Panc1 (cell line): ENCODE measurements around the gene PLCL1. TPM values are rescaled to one million over a fixed set of nuclear protein-coding genes. Genes with fewer than 3 reads are reported as not detected.
"Not testable (repeated sequence)": the region's sequence is repeated elsewhere in the genome, so short reads cannot be mapped to it uniquely, and the experiment has no call there.

ENCODE experiments used
- ATAC-seq: fragments of 200-7000 bp; cut with Tn5 transposase; 2 replicates; pipeline ENCODE4 v1.9.1; 2020; ENCODE audit warnings: mild to moderate bottlenecking, moderate library complexity
- BruUV-seq: library from RNA; stranded (reverse); fragments of 400-500 nt; replicated peaks from 2 replicates; lab custom pipeline; 2021; lab: Mats Ljungman, UMichigan
- CTCF ChIA-PET: fragments of 300-600 bp; sonication (Branson Sonifier 250); formaldehyde crosslinking; loops from one replicate; lab custom pipeline; 2022; ENCODE audit warnings: antibody characterized with exemption; lab: Charles Lee
- POLR2A ChIA-PET: fragments of 300-600 bp; sonication (Branson Sonifier 250); formaldehyde crosslinking; loops from one replicate; lab custom pipeline; 2022; ENCODE audit warnings: antibody characterized with exemption; lab: Charles Lee
- DNase-seq: peaks from one replicate; pipeline ENCODE4 v3.0.0-alpha.2; 2010; ENCODE audit warnings: low read depth, low spot score
- H3K27ac ChIP-seq: 2 replicates; pipeline ENCODE4 v1.5.1; 2011; ENCODE audit warnings: mild to moderate bottlenecking, low read length, inconsistent platforms
- H3K27me3 ChIP-seq: fragments of 200-500 bp; sonication (Bioruptor generic); 2 replicates; pipeline ENCODE4 v1.6.0; 2014; ENCODE audit warnings: low read length, inconsistent platforms; ENCODE audit not compliant: control insufficient read depth, insufficient read depth
- H3K36me3 ChIP-seq: fragments of 200-500 bp; sonication (Bioruptor generic); 2 replicates; pipeline ENCODE4 v1.5.1; 2014; ENCODE audit warnings: inconsistent platforms, mild to moderate bottlenecking, low read length, moderate library complexity; ENCODE audit not compliant: control insufficient read depth, insufficient read depth
- H3K4me1 ChIP-seq: 2 replicates; pipeline ENCODE4 v1.5.1; 2011; ENCODE audit warnings: inconsistent platforms, mild to moderate bottlenecking, low read length, moderate library complexity; ENCODE audit not compliant: control insufficient read depth, insufficient read depth
- H3K4me3 ChIP-seq, 2 experiments: 2 replicates each; pipeline ENCODE4 v1.5.1; 2011 to 2012; ENCODE audit warnings: low read depth in 2 of 2, low read length in 2 of 2, mild to moderate bottlenecking in 2 of 2, inconsistent platforms in 1 of 2, moderate library complexity in 1 of 2
- H3K9me3 ChIP-seq: fragments of 200-500 bp; sonication (Bioruptor generic); 2 replicates; pipeline ENCODE4 v1.5.1; 2014; ENCODE audit warnings: low read depth, mild to moderate bottlenecking, inconsistent platforms, low read length, moderate library complexity; ENCODE audit not compliant: control insufficient read depth, insufficient read depth
- CTCF ChIP-seq: fragments of 450-650 bp; IDR thresholded peaks from 2 replicates; pipeline ENCODE4 v1.5.1; 2017; ENCODE audit warnings: mild to moderate bottlenecking
- POLR2AphosphoS5 ChIP-seq: IDR thresholded peaks from 2 replicates; pipeline ENCODE4 v1.6.1; 2012; ENCODE audit warnings: mild to moderate bottlenecking, low read depth, low read length, moderate library complexity
- REST ChIP-seq, 2 experiments: IDR thresholded peaks; 2 replicates each; pipeline ENCODE4 v1.6.1; 2011 to 2012; ENCODE audit warnings: low read depth in 2 of 2, control low read depth in 1 of 2, low read length in 1 of 2, mild to moderate bottlenecking in 1 of 2, moderate library complexity in 1 of 2; ENCODE audit not compliant: insufficient read depth in 1 of 2
- SIN3A ChIP-seq: IDR thresholded peaks from 2 replicates; pipeline ENCODE4 v1.6.1; 2012; ENCODE audit warnings: low read depth, mild to moderate bottlenecking, low read length, moderate library complexity, borderline replicate concordance; ENCODE audit not compliant: insufficient read depth
- TCF7L2 ChIP-seq: IDR thresholded peaks from 2 replicates; pipeline ENCODE4 v1.6.1; 2011; ENCODE audit warnings: mild to moderate bottlenecking, low read depth, low read length, inconsistent platforms
- in situ Hi-C: cut with HindIII; loops from 2 replicates; pipeline ENCODE4 v1.10.0; 2016; ENCODE audit warnings: low sequenced_read_pairs, low pct_unique_long_range_greater_than_20kb
- intact Hi-C: fragments of 100-400 bp; cut with micrococcal nuclease; formaldehyde crosslinking; loops from one replicate; pipeline ENCODE4 v1.10.0; 2022; ENCODE audit not compliant: unreplicated experiment
- total RNA-seq: library from RNA; stranded (reverse); gene quantifications from one replicate; pipeline ENCODE4 v1.2.1, GENCODE V29; 2021; ENCODE audit not compliant: unreplicated experiment

PLCL1 gene
- total RNA-seq, 1 experiment from 2014 or later = not detected

- H3K9me3 ChIP-seq = no peaks in the 10 kb centered on the region
- no peak for ATAC-seq
- H3K4me1 ChIP-seq = no peaks in the 10 kb centered on the region
- no peaks in the 10 kb centered on the region for H3K27me3 ChIP-seq
- H3K4me3 ChIP-seq = no peak overlapping the region
- no peak for DNase-seq
- intact Hi-C loops = no loop called here
- POLR2A ChIA-PET = no interaction called here
- H3K27ac ChIP-seq = no peak overlapping the region
- no TSS peak for BruUV-seq
- no peaks in the 10 kb centered on the region for H3K36me3 ChIP-seq
- in situ Hi-C loops = no loop called here
- TF ChIP-seq SIN3A (no peak), CTCF (no peak), TCF7L2 (no peak), POLR2AphosphoS5 (no peak), REST (IDR thresholded peaks at IDR 0.05; ENCODE audit: insufficient read depth in 1 of 2, low read depth in 2 of 2, low read length in 1 of 2) (no peak)
- CTCF ChIA-PET = no interaction called here
These were observed 387.3 kb downstream of the PLCL1 start for GRCh38 chr2:198191651-198192050.

- CTCF ChIA-PET, H3K27me3 ChIP-seq, in situ Hi-C loops, H3K36me3 ChIP-seq, H3K9me3 ChIP-seq, H3K4me3 ChIP-seq, DNase-seq, H3K27ac ChIP-seq, POLR2A ChIA-PET, BruUV-seq, ATAC-seq, H3K4me1 ChIP-seq, intact Hi-C loops: not testable (repeated sequence)
These were observed 392.2 kb downstream of the PLCL1 start for GRCh38 chr2:198196556-198196955.

Other genes with a start within 250 kb of the PLCL1 start
- not detected for gene RFTN2, start 129.0 kb upstream of the PLCL1 start, total RNA-seq
- gene MARS2, start 99.2 kb upstream of the PLCL1 start, total RNA-seq = 8.7 TPM
- gene BOLL, start 19.3 kb upstream of the PLCL1 start, total RNA-seq = not detected